22Rv1 (cell line): ENCODE data around the gene SCEL.
"Not testable (repeated sequence)": the region's sequence is repeated elsewhere in the genome, so short reads cannot be mapped to it uniquely, and the experiment has no call there.

ENCODE experiments used
- CTCF ChIP-seq: fragments of 450-650 bp; IDR thresholded peaks from 2 replicates; pipeline ENCODE4 v1.5.1; 2017; ENCODE audit warnings: mild to moderate bottlenecking
- ZFX ChIP-seq: fragments of 450-650 bp; IDR thresholded peaks from 2 replicates; pipeline ENCODE4 v1.6.1; 2017; ENCODE audit warnings: antibody characterized with exemption, borderline replicate concordance

- not testable (repeated sequence) for TF ChIP-seq CTCF, ZFX
These were observed 127.3 kb downstream of the SCEL start for GRCh38 chr13:77662831-77663230.
